GM19463 (cell line): ENCODE measurements around the gene SLC35G3.
"Not testable (repeated sequence)": the region's sequence is repeated elsewhere in the genome, so short reads cannot be mapped to it uniquely, and the experiment has no call there.

Experiments used
- ATAC-seq: cut with Tn5 transposase; IDR thresholded peaks from one replicate; pipeline ENCODE4 v1.9.1; 2021; ENCODE audit warnings: mild to moderate bottlenecking, moderate library complexity; ENCODE audit not compliant: unreplicated experiment

Gene SLC35G3

GRCh38 chr17:35194001-35194400, at the start of gene SLC35G3:
Gene SLC35G3 (minus strand): TSS chr17:35194393. CDS start chr17:35194307, 86 bp downstream.
- not testable (repeated sequence) for ATAC-seq

GRCh38 chr17:35243561-35244340, 49.6 kb upstream of the SLC35G3 start:
- ATAC-seq, result no peak

- ATAC-seq, result peak; percentile 58
Observed at GRCh38 chr17:35242805-35243560, 48.8 kb upstream of the SLC35G3 start, which contains the start of gene SLFN5. Gene SLFN5 (plus strand): TSS chr17:35243072. CDS start chr17:35258691, 15,619 bp downstream.

GRCh38 chr17:35242158-35242804, 48.1 kb upstream of the SLC35G3 start:
- ATAC-seq, result peak; percentile 41

GRCh38 chr17:35241520-35241919, 47.3 kb upstream of the SLC35G3 start:
- ATAC-seq, result no peak

GRCh38 chr17:35240861-35241260, 46.7 kb upstream of the SLC35G3 start:
- ATAC-seq, result no peak

- no peak for ATAC-seq
Observed at GRCh38 chr17:35239823-35240222, 45.6 kb upstream of the SLC35G3 start.

GRCh38 chr17:35238821-35239220, 44.6 kb upstream of the SLC35G3 start:
- ATAC-seq, result no peak

- ATAC-seq, result no peak
Observed at GRCh38 chr17:35236821-35237220, 42.6 kb upstream of the SLC35G3 start.

- no peak for ATAC-seq
Observed at GRCh38 chr17:35235917-35236316, 41.7 kb upstream of the SLC35G3 start.

GRCh38 chr17:35235289-35235688, 41.1 kb upstream of the SLC35G3 start:
- no peak for ATAC-seq

GRCh38 chr17:35234315-35234714, 40.1 kb upstream of the SLC35G3 start:
- ATAC-seq, result not testable (repeated sequence)

GRCh38 chr17:35229638-35230037, 35.4 kb upstream of the SLC35G3 start:
- ATAC-seq, result no peak

GRCh38 chr17:35227546-35227945, 33.4 kb upstream of the SLC35G3 start:
- no peak for ATAC-seq

GRCh38 chr17:35224436-35224835, 30.2 kb upstream of the SLC35G3 start:
- no peak for ATAC-seq

GRCh38 chr17:35222452-35222851, 28.3 kb upstream of the SLC35G3 start:
- no peak for ATAC-seq

GRCh38 chr17:35218915-35219314, 24.7 kb upstream of the SLC35G3 start:
- ATAC-seq, result no peak

GRCh38 chr17:35217107-35217506, 22.9 kb upstream of the SLC35G3 start:
- no peak for ATAC-seq

GRCh38 chr17:35214631-35215273, 20.6 kb upstream of the SLC35G3 start:
- no peak for ATAC-seq

- ATAC-seq, result no peak
Observed at GRCh38 chr17:35214192-35214591, 20.0 kb upstream of the SLC35G3 start.

GRCh38 chr17:35213412-35213940, 19.3 kb upstream of the SLC35G3 start:
- no peak for ATAC-seq
